Suppressor macrophage treated with lipopolysaccharide for 1 hour (primary cell): ENCODE measurements around the gene NR6A1.

Experiments used
- DNase-seq, 3 donors: peaks; one replicate each; pipeline ENCODE4 v3.0.0-alpha.2; 2020 to 2022

Gene NR6A1

DNA sequence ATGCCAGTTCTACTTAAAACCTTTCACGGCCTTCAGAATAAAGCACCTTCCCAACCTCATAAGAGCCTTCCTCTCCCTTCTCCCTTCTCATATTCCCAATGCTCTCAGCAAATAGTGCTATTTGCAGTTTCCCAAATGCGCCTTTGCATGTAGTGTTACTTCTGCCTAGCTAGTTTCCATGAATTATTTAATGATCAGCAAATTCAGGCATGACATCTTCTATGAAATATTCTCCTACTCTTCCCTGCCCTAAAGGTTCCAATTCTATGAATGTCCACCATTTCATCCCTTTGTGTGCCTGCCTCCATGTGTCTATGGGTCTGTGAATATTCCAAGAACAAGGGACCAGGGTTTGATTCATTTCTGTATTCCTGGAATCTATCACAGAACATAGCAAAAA, 165.1 kb downstream of the NR6A1 start:
- no peak for DNase-seq

DNA sequence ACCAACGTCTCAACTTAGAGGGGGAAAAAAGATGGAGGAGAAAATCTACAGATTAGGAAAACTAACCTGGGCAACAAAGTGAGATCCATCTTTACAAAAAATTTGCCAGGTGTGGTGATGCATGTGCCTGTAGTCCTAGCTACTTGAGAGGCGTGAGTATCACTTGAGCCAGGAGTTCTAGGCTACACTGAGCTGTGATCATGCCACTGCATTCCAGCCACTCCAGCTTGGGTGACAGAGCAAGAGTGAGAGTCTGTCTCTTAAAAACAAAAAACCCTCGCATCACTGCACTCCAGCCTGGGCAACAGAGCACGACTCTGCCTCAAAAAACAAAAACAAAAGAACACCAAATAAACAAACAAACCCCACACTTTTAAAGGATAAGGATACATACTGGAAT, 165.9 kb downstream of the NR6A1 start:
- no peak for DNase-seq

DNA sequence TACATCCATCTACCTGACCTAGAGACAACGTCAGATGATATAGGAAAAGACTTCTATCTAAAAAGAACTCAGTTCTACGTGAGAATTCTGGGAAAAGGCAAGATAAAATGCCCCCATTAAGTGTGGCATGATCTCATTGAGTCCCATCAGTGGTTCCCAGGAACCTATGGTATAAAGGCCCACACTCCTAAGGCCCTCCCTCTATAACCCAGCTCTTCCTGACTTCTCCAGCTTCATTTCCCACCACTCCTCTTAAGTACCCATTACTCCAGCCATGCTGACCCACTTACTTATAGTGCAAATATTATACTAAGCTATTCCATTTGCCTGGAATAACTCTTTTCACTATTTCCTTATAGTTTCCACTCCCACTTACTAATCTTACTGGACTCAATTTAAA, 168.5 kb downstream of the NR6A1 start:
- DNase-seq = no peak

DNA sequence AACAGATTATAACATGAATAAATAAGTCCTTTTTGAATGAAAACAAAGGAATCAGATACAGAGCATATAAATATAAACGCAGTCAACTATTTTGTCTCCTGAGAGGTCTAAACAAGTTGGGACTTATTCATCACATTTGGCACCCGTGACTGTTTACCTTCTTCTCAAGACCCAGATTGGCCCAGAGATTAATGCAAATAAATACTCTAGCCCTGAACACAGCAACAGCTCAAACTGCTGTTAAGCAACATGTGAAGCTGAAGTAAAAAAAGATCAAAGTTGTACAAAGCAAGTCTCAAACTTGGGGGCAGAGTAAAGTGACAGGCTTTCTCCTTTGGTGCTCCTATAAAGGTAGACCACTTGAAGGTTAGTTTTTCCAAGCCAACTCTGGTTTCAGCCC, 168.9 kb downstream of the NR6A1 start:
- no peak for DNase-seq

DNA sequence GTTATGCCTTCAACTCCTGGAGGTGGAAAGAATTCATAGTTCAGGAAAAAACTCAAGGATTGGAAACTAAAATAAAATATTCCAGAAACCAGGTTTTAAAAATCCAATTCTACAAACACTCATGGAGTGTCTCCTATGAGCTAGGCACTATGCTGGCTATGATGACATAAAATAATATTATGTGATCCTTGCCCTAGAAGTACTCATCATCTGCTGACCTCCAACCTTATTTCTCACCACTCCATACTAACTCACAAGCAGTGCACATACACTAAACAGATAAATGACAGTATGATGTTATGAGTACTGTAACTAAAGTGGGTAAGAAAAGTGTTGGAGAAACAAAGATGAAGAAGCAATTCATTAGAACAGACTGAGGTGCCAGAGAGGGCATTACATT, 170.7 kb downstream of the NR6A1 start:
- no peak for DNase-seq

DNA sequence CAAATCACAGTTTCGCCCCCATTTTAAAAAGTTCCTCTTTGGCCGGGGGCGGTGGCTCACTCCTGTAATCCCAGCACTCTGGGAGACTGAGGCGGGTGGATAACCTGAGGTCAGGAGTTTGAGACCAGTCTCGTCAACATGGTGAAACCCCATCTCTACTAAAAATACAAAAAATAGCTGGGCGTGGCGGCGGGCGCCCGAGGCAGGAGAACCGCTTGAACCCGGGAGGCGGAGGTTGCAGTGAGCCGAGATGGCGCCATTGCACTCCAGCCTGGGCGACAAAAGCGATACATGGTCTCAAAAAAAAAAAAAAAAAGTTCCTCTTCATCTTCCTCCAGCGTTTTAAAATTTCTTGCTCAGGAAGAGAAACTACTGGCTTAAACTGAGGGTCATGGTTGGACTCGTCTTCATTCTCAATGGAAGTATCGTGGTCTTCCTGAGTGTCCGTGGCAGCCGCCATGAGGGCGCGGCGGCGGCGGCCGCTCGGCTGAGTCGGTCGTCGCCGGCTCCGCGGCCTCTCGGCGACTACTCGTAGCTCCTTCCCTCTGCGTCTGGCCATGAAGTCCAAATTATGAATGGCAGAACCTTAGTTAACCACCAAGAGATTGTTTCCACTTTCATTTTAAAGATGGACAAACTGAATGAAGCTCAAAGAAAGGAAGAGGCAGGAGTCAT, 171.9 kb downstream of the NR6A1 start:
- DNase-seq = no peak

DNA sequence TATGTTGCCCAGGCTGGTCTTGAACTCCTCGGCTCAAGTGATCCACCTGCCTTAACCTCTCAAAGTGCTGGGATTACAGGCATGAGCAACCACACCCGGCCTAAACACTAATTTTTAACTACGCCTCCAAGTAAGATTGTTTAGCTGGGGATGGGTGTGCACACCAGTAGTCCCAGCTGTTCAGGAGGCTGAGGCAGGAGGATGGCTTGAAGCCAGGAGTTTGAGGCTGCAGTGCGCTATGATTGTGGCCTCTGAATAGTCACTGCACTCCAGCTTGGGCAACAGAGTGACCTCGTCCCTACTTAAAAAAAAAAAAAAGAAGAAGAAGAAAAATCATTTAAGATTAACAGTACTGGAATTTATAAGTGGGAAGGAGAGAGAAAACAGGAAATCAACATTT, 173.1 kb downstream of the NR6A1 start:
- no peak for DNase-seq

DNA sequence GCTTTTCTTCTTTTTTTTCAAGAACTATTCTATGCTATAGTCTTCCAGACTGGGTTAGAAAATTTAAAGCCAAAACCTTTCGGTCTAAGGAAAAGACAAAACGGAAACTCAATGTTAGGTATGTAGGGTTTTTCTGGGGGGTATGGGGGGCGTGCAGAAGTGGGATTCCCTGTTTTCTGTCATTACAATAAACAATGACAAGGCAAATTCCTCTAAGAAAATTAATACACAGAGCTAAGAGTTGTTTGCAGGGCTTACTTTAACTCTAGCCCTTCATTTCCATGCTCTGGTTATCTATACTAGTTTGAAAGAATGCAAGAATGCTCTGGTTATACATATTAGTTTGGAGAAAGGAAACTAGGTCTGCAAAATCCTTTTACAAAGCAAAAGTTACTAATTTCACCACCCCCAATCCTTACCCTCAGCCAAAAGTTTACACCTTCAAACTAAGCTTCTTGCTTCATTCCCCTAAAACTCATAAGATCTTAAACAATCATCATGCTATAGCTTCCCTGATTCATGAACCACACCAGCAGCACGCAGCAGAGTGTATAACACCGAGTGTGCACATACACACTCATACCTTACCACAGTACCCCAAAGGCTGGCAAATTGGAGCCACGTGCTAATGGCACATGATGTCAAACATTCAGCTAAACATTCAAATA, 174.8 kb downstream of the NR6A1 start:
- DNase-seq = no peak

DNA sequence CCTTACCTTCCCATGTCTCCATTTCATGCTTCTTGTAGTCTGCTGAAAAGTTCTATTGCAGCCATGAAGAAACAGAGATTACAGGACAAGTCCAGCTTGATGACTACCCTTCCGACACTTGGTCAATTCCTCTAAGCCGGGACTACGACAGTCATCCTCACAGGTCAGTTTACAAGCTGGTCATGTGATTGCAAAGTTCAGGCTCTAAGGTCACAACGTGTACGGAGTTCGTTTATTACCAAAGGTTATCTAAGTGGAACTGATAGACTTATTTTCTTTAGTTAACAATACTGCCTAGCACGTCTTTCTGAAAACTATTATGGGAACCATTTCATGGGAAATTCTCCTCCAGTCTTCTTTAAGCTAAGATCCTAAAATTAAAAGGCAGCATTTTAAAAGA, 175.4 kb downstream of the NR6A1 start:
- no peak for DNase-seq

DNA sequence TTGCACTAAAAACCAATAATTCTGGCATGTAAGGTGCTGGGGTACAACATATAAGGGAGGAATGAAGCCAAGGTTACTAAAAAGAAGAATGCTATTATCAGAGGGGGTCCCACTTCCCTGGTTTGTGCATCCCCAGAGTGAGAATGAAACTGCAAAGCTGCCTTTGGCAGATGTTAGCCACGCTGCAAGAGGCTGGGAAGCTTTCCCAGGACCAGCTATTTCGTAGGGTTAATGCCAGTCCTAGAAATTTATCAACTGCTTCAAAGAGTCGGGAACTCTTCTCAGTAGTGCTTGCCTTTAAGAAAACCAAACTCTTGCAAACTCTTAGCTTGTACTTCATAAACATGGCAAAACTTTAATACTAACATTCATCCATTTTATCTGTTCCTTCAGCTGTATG, 176.4 kb downstream of the NR6A1 start:
- DNase-seq = no peak

DNA sequence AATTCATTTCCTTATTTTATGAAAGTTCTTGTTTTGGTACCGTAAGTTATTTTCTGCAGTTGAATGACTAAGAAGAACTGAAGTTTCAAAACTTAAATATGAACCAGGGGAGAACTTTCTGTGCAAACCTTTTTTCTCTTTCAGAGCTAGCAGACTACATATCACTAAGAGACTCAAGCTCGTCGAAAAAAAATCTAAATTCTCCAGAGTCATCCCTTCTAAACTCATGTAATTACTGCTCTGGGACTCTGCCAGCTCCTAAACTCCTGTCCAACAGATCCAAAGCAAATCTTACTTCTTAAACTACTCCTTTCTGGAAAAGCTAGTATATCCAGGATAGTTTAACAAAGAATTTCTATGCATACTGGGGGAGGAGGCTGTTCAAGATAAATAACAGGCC, 176.9 kb downstream of the NR6A1 start:
- DNase-seq = no peak

DNA sequence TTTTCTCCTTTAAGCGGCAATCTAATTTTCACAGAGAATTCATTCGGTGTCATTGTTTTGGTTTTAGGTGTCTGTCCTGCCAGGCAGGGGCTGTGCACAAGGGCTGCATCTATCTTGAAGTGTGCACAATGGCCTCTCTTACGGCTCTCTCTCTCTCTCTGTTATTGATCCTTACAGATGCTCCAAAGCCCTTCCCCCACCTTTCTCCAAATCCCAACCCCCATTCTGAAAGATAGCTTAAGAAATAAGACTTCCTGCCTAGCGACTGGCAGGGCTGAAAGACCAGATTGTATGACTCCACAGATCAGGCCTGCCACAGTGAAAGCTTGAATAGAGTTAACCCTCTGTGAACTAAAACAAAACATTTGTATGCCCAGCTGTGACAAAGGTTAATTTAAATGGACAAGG, 177.5 kb downstream of the NR6A1 start:
- no peak for DNase-seq

DNA sequence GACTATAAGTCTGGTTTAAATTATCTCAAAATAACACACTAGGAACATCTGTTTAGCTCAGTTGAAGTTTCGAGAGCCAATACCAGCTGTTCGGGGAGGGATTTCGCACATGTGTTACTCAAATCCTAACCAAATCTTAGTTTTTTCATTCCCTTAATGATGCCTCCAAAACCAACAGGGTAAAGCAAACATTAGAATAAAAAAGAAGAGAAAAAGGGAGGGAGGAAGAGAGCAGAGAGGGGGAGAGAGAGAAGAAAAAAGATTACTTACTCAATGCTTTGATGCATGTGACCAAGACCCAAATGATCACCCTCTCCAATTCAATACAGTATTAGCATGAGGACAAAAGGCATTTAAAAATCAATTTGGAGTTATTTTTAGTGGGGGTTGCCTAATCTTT, 177.9 kb downstream of the NR6A1 start:
- no peak for DNase-seq

DNA sequence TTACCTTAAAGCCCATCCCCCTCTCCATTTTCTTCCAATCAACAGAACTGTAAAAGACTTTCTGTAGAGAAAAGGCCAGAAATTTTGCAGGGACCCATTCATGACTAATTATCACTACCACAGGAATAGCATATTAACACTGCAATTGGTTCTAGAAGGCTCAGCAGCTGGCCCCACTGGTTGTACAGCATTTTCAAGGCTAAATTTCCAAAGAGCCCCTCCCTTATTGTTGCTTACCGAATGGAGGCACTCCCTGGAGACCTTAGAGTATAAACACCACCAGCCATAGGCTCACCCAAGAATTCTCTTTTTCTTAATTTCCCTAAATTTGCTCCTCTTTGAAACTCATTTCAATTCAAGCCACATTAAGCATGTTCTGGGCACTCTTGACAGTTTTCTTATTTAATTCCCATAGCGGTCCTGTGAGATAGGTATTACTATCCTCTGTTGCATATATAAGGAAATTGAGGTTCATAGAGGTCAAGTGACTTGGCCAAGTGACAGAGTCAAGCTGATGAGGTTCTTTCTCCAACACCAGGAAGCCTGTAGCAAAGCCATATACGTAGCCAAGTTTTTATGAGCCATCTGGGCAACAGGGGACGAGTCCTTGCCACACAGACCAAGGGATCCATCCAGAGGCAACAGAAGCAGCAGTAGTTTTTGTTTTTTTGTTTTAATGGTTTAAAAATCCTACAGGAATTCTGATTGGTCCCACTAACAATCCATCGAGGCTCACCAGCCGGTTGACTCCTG, 180.0 kb downstream of the NR6A1 start:
- no peak for DNase-seq

DNA sequence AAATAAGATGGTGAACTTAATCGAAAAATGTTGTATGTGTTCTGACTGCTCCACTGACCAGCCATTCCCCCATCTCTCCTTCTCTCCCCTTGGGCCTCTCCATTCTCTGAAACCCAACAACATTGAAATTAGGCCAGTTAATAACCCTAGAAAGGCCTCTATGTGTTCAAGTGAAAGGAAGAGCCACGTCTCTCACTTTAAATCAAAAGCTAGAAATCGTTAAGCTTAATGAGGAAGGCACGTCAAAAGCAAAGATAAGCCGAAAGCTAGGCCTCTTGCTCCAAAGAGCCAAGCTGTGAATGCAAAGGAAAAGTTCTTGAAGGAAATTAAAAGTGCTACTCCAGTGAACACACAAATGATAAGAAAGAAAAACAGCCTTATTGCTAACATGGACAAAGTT, 186.5 kb downstream of the NR6A1 start:
- DNase-seq = no peak

DNA sequence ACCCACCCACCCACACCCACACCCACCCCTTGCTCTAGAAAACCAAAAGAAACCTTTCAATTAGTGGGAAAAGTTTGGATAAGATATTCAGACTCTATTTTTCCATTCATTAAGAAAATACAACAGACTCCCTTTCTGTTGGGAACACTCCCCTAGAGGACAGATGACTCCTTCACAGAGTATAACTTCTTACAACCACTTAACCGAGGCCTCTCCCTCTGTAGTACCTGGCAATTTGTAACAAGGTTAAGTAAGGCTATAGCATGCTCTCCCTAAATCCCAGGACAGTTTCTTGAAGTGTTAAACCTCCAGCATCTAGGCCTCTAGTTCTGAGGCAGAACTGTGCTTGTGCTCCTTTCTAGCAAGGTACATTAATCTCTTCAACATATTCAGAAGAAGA, 188.0 kb downstream of the NR6A1 start:
- no peak for DNase-seq

DNA sequence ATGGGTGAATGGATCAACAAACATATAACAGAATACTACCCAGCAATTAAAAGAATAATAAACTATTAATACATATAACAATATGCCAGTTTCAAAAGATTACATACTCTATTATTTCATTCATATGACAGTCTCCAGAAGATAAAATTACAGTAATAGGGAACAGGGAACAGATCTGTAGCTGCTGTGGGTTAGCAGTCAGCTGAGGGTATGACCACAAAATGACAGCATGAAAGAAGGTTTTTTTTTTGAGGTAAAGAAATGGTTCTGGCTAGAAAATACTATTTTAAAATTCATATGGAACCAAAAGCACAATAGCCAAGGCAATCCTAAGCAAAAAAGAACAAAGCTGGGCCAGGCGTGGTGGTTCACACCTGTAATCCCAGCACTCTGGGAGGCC, 190.9 kb downstream of the NR6A1 start:
- DNase-seq = peak; percentile 12 to 33 (median 27)

DNA sequence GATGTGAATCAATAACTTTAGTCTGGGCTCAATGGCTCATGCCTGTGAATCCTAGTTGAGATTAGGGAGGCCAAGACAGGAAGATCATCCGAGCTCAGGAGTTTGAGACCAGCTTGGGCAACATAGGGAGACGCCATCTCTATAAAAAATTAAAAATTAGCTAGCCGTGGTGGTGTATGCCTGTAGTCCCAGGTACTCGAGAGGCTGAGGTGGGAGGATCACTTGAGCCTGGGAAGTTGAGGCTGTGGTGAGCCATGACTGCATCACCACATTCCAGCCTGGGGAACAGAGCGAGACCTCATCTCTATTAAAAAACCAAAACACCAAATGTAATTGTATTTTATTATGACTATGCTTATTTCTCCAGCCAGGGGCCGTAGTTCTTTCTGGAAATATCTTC, 194.4 kb downstream of the NR6A1 start:
- no peak for DNase-seq

DNA sequence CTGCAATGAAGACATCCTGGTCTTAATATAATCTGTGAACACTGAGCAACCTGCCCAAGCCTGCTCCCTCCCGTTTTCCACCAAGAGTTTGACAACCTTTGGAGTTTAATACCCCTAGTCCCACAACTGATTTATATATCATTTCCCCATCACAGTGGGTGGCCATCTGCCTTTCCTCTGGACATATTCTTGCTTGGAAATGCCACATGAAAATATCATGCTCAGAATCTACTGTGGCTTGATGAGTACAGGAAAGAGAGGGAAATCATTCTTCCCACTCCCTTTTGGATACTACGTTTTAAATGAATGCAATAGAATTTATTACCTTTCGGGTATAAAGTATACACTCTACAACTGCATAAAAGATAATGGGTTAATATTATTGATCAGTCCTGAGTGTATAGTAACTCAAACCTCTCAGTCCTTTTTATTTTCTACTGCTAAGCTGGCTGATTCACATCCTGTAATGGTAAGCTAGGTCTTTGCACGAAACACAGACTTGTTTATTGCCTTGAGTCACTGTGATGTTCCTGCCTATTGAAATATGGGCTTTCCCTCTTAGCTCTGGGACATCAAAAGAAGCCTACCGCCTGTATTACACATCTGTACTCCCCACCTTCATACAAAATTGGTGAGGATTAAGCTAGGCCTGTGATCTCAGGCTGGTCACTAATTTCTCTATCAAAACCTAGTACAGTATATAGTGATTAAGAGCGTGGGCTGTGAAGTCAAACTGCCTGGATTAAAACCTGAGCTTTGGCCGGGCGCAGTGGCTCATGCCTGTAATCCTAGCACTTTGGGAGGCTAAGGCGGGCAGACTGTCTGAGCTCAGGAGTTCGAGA, 196.4 kb downstream of the NR6A1 start:
- DNase-seq = no peak

DNA sequence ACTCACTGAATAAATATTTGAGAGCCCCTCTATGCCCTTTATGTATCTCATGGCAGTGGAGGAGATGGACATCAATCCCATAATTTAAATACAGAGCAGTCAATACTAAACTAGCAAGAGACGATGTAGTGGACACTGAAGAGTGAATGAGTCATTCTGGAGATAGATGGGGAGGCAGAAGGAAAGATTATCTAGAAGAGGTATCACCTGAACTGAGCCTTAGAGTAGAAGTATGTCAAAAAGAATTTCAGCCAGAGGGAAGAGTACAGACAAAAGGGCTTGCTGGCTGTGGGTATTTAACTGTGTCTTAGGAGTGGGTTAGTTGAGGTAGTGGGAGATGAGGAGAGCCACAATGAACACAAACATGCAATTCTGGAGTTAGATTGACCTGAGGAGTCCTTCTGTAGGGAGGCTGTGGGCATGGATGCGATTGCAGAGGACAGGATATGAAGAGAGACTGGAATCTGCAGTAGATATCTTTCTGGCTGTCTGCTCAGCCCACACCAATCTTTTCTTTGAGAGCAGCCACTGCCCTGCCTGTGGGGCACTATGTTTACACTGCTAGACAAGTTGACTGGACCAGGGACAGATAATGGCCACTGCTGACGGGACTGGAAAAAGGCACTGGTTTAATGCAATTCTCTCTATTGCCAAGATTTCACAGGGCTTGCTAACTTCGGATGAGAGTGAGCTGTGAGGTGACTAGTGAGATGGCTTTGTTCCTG, 200.0 kb downstream of the NR6A1 start:
- no peak for DNase-seq

DNA sequence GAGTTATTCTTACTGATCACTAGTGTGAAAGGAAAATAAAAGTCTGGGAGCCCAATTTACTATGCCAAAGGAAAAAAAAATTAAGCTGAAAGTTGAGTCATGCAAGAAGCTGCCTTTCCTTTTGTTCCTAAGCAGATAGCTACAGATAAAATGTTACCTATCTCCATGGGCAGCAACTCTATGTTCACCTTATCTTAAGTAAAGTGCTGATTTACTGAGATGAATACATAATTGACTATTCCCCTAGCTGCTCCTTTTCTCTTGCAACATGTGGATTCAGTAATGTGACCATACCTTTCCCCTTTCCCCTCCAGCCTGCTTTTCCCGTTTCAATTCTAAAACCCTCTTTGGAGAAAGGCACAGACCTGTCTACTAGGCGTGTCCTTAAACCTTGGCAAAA, 201.2 kb downstream of the NR6A1 start:
- no peak for DNase-seq

DNA sequence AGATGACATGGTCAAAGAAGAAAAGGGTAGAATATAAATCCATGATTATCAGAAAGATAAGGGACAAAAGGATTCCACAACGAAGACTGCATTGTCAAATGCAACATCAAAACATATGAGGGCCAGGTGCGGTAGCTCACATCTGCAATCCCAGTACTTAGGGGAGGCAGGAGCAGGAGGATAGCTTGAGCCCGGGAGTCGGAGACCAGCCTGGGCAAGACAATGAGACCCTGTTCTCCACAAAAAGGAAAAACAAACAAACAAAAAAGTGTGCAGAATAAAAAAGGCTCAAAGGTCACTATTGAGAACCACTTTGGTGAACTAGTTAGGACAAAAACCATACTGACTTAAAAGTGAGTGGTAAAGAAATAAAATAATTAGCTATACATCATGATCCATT, 203.7 kb downstream of the NR6A1 start:
- DNase-seq = no peak

DNA sequence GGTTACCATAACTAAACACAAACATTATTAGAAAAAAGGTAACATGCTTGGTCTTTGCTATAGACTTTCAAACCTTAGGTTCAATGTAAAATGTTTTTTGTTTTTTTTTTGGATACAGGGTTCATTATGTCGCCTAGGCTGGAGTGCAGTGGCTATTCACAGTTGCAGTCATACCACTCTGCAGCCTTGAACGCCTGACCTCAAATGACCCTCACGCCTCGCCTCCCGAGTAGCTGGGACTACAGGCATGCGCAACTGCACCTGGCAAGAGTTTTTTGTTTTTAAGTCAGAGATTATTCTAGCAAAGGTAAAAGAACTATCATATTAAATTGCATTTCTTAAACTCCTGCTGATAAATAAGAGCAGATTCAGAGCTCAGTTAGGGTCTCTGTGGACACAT, 208.8 kb downstream of the NR6A1 start:
- no peak for DNase-seq
